Hepatocyte (in vitro differentiated cells): ENCODE data around the gene TIMM22. TPM values are rescaled to one million over a fixed set of nuclear protein-coding genes. Genes with fewer than 3 reads are reported as not detected.

Experiments
- DNase-seq: peaks from one replicate; pipeline ENCODE4 v3.0.0-alpha.2; 2016; ENCODE audit warnings: low spot score
- H2AFZ ChIP-seq: fragments of 200-600 bp; sonication (generic); 2 replicates; pipeline ENCODE4 v1.6.0; 2016; ENCODE audit warnings: antibody characterized with exemption, mild to moderate bottlenecking
- H3K27ac ChIP-seq: fragments of 200-600 bp; sonication (generic); 2 replicates; pipeline ENCODE4 v1.5.1; 2016; ENCODE audit warnings: mild to moderate bottlenecking
- H3K27me3 ChIP-seq: fragments of 200-600 bp; sonication (generic); 2 replicates; pipeline ENCODE4 v1.6.1; 2016
- H3K36me3 ChIP-seq: fragments of 200-600 bp; sonication (generic); replicated peaks from 2 replicates; pipeline ENCODE4 v1.5.1; 2016; ENCODE audit warnings: low read depth; ENCODE audit not compliant: insufficient read depth
- H3K4me1 ChIP-seq: fragments of 200-600 bp; sonication (generic); 2 replicates; pipeline ENCODE4 v1.5.1; 2016; ENCODE audit warnings: mild to moderate bottlenecking, moderate library complexity; ENCODE audit not compliant: insufficient read depth
- H3K4me2 ChIP-seq: fragments of 200-600 bp; sonication (generic); 2 replicates; pipeline ENCODE4 v1.6.0; 2016
- H3K4me3 ChIP-seq: fragments of 200-600 bp; sonication (generic); 2 replicates; pipeline ENCODE4 v1.5.1; 2016; ENCODE audit warnings: mild to moderate bottlenecking
- H3K79me2 ChIP-seq: fragments of 200-600 bp; sonication (generic); 2 replicates; pipeline ENCODE4 v1.6.0; 2017; ENCODE audit warnings: mild to moderate bottlenecking
- H3K9me2 ChIP-seq: fragments of 200-600 bp; sonication (generic); replicated peaks from 2 replicates; pipeline ENCODE4 v1.6.0; 2017; ENCODE audit warnings: mild to moderate bottlenecking; ENCODE audit not compliant: insufficient read depth
- H3K9me3 ChIP-seq: fragments of 200-600 bp; sonication (generic); 2 replicates; pipeline ENCODE4 v1.5.1; 2016; ENCODE audit warnings: low read depth, mild to moderate bottlenecking
- H4K20me1 ChIP-seq: fragments of 200-600 bp; sonication (generic); 2 replicates; pipeline ENCODE4 v1.6.0; 2016; ENCODE audit warnings: mild to moderate bottlenecking; ENCODE audit not compliant: insufficient read depth, poor library complexity, severe bottlenecking
- EZH2 ChIP-seq: fragments of 200-600 bp; sonication (generic); IDR thresholded peaks from 2 replicates; pipeline ENCODE4 v1.6.1; 2016; ENCODE audit warnings: antibody characterized with exemption, mild to moderate bottlenecking, borderline replicate concordance
- EZH2phosphoT487 ChIP-seq: fragments of 200-600 bp; sonication (generic); IDR thresholded peaks from one replicate; pipeline ENCODE4 v1.6.1; 2018; ENCODE audit warnings: antibody characterized with exemption, mild to moderate bottlenecking, low read depth, moderate library complexity; ENCODE audit not compliant: unreplicated experiment, severe bottlenecking
- WGBS: methylation state at CpG from one replicate; pipeline ENCODE4 v1.1.6; 2016; ENCODE audit warnings: low lambda C conversion rate; ENCODE audit errors: missing lambda C conversion rate; 5-methylcytosine and 5-hydroxymethylcytosine counted together
- polyA plus RNA-seq: library from polyadenylated mRNA; unstranded; fragments of >200 nt; fragmentation: Nextera tagmentation; extraction: Ambion mirVana; gene quantifications from 2 replicates; pipeline ENCODE4 v1.2.1, GENCODE V29; 2016
- total RNA-seq: library from RNA; depleted of rRNA; stranded (reverse); fragments of >200 nt; gene quantifications from 2 replicates; pipeline ENCODE4 v1.2.3, GENCODE V29; 2014
- TF ChIP-seq, protein P1 (sequence below): fragments of 200-600 bp; sonication (generic); IDR thresholded peaks from 2 replicates; pipeline ENCODE4 v1.5.1; 2016; ENCODE audit warnings: antibody characterized with exemption, mild to moderate bottlenecking; ENCODE audit not compliant: poor library complexity

Gene TIMM22
- total and polyA plus RNA-seq, 2 experiments from 2014 or later: 16.7 to 18.4 TPM

DNA sequence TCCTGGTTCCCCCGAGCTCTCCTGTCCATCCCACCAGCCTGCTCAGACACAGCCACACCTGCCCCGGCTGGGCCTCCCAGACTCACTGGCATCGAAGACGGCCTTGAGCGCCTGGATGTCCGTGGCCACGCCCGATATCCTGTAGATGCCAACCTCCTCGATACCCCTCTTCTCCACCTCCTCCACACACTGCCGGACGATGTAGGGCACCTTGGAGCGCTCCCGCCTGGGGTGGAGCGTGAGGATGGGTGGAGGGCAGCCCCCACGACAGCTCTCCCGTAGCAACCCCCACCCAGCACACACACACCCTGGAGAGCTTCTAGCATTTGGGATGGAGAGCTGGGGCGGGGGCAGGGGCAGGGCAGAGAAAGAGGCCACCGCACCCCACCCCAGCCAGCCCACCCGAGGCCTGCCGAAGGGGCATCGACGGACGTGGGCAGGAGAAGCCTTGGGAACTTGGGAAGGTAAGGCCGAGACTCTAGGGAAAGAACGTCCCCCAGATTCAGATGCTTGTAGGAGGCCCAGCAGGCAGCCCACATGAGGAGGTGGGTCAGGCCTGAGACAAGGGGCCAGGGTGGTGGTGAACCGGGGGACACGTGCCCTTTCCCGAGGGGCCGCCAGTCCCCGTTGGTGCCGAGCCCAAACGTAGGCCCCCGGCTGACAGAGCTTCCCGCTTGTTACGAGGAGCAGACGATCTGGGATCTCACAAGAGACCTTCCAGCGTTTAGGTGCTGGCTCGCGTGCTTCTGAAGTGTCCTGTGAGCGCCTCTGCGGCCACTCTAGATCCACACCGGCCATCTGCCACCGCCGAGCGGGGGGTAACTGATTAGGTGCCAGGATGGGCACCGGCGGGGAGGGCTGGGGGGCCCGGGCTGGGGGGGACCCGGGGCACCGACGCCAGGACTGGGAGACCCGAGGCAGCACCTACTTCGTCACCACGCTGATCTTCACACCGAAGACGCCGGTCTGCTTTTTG, 15.1 kb downstream of the TIMM22 start:
- Histone ChIP-seq H3K79me2 (no peaks in the 10 kb centered on the region), H3K4me3 (no peak overlapping the region), H3K9me3 (no peaks in the 10 kb centered on the region), H3K4me2 (no peak overlapping the region), H3K27ac (no peak overlapping the region), H3K4me1 (no peaks in the 10 kb centered on the region), H4K20me1 (no peaks in the 10 kb centered on the region), H3K36me3 (no peaks in the 10 kb centered on the region), H3K27me3 (no peaks in the 10 kb centered on the region), H3K9me2 (no peaks in the 10 kb centered on the region), H2AFZ (no peak overlapping the region)
- DNase-seq: no peak
- TF ChIP-seq EZH2phosphoT487 (no peak), EZH2 (no peak)
- TF ChIP-seq, protein P1, sequence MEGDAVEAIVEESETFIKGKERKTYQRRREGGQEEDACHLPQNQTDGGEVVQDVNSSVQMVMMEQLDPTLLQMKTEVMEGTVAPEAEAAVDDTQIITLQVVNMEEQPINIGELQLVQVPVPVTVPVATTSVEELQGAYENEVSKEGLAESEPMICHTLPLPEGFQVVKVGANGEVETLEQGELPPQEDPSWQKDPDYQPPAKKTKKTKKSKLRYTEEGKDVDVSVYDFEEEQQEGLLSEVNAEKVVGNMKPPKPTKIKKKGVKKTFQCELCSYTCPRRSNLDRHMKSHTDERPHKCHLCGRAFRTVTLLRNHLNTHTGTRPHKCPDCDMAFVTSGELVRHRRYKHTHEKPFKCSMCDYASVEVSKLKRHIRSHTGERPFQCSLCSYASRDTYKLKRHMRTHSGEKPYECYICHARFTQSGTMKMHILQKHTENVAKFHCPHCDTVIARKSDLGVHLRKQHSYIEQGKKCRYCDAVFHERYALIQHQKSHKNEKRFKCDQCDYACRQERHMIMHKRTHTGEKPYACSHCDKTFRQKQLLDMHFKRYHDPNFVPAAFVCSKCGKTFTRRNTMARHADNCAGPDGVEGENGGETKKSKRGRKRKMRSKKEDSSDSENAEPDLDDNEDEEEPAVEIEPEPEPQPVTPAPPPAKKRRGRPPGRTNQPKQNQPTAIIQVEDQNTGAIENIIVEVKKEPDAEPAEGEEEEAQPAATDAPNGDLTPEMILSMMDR: no peak
- WGBS: 94% methylated on average over 49 of the region's 57 CpGs

DNA sequence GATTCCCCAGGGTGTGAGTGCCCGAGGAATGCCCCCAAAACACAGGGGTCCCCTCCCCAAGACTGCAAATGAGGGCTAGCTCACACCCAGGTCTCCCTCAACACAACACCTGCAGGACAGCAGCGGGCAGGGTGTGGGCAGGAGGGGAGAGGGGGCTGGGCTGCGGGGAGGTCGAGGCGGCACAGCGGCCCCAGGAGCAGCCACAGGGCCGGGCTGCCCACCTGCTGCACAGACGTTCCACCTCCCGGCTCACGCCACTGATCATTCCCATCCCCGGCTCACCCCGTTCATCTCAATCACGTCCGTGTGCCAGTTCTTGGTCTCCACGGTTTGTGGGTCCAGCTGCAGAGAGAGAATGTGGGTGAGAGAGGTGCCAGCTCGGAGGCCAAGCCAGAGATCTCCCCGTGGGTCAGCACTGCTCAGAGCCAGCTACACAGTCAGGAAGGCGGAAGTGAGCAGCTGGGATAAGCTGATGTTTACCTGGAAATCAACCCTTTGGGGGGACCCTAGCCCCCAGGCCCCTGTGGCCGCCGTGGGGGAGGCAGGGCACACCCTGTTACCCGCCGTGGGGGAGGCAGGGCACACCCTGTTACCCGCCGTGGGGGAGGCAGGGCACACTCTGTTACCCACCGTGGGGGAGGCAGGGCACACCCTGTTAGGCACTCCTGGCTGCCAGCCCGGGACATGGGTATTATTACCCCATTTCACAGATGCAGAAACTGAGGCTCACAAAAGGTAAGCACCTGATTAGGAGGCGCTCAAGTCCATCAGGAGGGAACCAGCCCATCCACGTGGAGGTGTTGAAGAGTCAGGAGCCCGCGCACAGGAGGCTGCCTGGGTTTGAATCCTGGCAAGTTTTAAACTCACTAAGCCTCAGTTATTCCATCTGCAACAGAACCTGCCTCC, 16.1 kb downstream of the TIMM22 start:
- H2AFZ ChIP-seq: no peak overlapping the region
- no peaks in the 10 kb centered on the region for H3K9me2 ChIP-seq
- no peaks in the 10 kb centered on the region for H3K79me2 ChIP-seq
- H3K9me3 ChIP-seq: no peaks in the 10 kb centered on the region
- no peaks in the 10 kb centered on the region for H3K27me3 ChIP-seq
- no peak overlapping the region for H3K4me3 ChIP-seq
- no peaks in the 10 kb centered on the region for H3K4me1 ChIP-seq
- H3K27ac ChIP-seq: no peak overlapping the region
- H3K4me2 ChIP-seq: no peak overlapping the region
- WGBS: 94% methylated on average over 24 of the region's 30 CpGs
- no peak for TF ChIP-seq EZH2phosphoT487
- TF ChIP-seq, protein P1: no peak
- no peak for TF ChIP-seq EZH2
- no peaks in the 10 kb centered on the region for H4K20me1 ChIP-seq
- DNase-seq: no peak
- no peaks in the 10 kb centered on the region for H3K36me3 ChIP-seq

DNA sequence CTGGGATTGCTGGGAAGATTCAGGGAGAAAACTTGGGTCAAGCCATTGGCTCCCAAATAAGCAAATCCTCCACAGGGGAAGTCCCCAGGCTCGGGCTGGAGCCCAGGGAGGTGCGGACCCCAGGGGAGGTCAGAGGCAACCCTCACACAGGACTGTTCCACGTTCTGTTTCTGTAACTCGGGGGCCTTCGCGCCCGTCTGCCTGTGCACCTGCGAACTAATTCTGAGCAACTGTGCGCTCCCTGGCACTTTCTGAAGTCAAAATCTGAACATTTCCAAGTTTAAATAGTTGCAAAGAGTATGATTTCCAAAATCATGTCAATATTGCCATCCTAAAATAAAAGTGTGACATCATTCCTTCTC, 16.8 kb downstream of the TIMM22 start:
- H3K4me3 ChIP-seq: no peak overlapping the region
- H3K27ac ChIP-seq: no peak overlapping the region
- DNase-seq: no peak
- TF ChIP-seq, protein P1: no peak
- TF ChIP-seq EZH2 (no peak), EZH2phosphoT487 (no peak)
- no peaks in the 10 kb centered on the region for H3K79me2 ChIP-seq
- H3K36me3 ChIP-seq: no peaks in the 10 kb centered on the region
- H3K4me2 ChIP-seq: no peak overlapping the region
- no peaks in the 10 kb centered on the region for H3K9me3 ChIP-seq
- no peaks in the 10 kb centered on the region for H3K4me1 ChIP-seq
- H4K20me1 ChIP-seq: no peaks in the 10 kb centered on the region
- 95% methylated on average over 9 of the region's 9 CpGs for WGBS
- no peaks in the 10 kb centered on the region for H3K9me2 ChIP-seq
- H2AFZ ChIP-seq: no peak overlapping the region
- no peaks in the 10 kb centered on the region for H3K27me3 ChIP-seq
